ENCODE results near the gene COL1A1. TPM values are rescaled to one million over a fixed set of nuclear protein-coding genes. Genes with fewer than 3 reads are reported as not detected.

The COL1A1 gene
- total RNA-seq, 4 donors from 2014 or later, result 11.3 to 287 (median 31.9) TPM

DNA sequence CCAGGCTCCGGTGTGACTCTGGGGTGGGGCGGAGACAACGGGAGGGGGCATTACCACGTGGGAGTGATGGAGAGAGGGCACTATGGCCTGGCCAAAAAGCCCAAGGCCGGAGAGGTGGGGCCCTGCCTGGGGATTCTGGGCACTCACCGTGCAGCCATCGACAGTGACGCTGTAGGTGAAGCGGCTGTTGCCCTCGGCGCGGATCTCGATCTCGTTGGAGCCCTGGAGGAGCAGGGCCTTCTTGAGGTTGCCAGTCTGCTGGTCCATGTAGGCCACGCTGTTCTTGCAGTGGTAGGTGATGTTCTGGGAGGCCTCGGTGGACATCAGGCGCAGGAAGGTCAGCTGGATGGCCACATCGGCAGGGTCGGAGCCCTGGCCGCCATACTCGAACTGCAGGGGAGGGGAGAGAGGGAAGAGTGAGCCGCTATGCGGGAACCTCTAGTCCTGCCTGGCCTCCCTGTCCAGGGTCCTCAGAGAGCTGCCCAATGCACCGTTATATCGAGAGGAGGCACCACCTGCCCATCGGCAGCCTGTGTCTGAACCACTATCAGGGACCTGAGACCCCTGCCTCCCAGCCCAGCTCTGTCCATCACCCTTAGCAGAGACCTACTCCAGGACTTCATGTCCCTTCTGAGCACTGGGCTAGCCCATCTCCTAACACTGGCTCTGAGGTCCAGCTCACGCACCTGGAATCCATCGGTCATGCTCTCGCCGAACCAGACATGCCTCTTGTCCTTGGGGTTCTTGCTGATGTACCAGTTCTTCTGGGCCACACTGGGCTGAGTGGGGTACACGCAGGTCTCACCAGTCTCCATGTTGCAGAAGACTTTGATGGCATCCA, 15.6 kb downstream of the COL1A1 start:
- Histone ChIP-seq H3K4me1 (peaks cover 3 to 17% (median 14%) of the 10 kb centered on the region in 4 donors), H3K9me3 (no peaks in the 10 kb centered on the region), H3K27me3 (no peaks in the 10 kb centered on the region), H3K36me3 (peaks cover 0 to 20% (median 0%) of the 10 kb centered on the region in 3 donors), H3K27ac (no peak overlapping the region), H3K4me3 (no peak overlapping the region)
- TF ChIP-seq, protein P1, sequence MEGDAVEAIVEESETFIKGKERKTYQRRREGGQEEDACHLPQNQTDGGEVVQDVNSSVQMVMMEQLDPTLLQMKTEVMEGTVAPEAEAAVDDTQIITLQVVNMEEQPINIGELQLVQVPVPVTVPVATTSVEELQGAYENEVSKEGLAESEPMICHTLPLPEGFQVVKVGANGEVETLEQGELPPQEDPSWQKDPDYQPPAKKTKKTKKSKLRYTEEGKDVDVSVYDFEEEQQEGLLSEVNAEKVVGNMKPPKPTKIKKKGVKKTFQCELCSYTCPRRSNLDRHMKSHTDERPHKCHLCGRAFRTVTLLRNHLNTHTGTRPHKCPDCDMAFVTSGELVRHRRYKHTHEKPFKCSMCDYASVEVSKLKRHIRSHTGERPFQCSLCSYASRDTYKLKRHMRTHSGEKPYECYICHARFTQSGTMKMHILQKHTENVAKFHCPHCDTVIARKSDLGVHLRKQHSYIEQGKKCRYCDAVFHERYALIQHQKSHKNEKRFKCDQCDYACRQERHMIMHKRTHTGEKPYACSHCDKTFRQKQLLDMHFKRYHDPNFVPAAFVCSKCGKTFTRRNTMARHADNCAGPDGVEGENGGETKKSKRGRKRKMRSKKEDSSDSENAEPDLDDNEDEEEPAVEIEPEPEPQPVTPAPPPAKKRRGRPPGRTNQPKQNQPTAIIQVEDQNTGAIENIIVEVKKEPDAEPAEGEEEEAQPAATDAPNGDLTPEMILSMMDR (IDR thresholded peaks at IDR 0.05), result no peak
- no peak for TF ChIP-seq POLR2A (IDR thresholded peaks at IDR 0.05)
- DNase-seq, result no peak

DNA sequence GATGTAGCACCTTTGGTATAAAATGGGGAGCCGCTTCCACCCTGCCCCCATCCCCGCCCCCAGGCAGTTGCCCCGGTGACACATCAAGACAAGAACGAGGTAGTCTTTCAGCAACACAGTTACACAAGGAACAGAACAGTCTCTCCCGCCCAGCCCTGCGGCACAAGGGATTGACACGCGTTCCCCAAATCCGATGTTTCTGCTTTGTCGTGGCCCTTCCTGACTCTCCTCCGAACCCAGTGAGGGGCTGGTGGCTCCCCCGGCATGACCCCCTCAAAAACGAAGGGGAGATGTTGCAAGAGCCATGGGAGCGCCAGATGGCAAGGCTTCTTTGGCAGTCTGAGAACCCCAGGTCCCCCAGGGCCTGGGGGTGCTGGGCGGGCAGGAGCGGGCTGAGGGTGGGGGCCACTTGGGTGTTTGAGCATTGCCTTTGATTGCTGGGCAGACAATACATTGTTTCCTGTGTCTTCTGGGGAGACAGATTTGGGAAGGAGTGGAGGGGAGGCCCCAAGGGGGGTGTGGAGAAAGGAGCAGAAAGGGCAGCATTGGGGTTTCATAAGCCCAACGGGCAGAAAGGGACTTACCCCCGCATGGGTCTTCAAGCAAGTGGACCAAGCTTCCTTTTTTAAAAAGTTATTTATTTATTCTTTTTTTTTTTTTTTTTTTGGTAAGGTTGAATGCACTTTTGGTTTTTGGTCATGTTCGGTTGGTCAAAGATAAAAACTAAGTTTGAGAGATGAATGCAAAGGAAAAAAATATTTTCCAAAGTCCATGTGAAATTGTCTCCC, 16.6 kb downstream of the COL1A1 start:
- no peaks in the 10 kb centered on the region for H3K9me3 ChIP-seq
- no peak overlapping the region for H3K4me3 ChIP-seq
- H3K36me3 ChIP-seq, result peaks cover 0 to 14% (median 0%) of the 10 kb centered on the region in 3 donors
- DNase-seq, result peak in 1 of 3 donors; percentile 58
- H3K27ac ChIP-seq, result peak overlapping the region in 2 of 4 donors; percentile 49 to 70
- TF ChIP-seq POLR2A (IDR thresholded peaks at IDR 0.05), result no peak
- TF ChIP-seq, protein P1 (IDR thresholded peaks at IDR 0.05), result no peak
- no peaks in the 10 kb centered on the region for H3K27me3 ChIP-seq
- peaks cover 3 to 17% (median 14%) of the 10 kb centered on the region in 4 donors for H3K4me1 ChIP-seq

DNA sequence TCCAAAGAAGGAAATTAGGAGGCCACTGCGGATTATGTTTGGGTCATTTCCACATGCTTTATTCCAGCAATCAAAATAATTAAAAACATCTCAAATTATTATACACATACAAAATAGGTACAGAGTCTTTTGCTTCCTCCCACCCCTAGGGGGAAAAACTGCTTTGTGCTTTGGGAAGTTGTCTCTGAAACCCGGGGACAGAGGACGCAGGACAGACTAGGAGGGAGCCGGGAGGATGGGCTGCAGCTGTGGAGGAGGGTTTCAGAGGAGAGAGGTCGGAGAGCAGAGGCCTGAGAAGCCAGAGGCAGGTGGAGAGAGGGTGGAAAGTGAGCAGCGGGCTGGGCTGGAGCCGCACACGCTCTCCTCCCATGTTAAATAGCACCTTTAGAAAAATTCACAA, 17.4 kb downstream of the COL1A1 start:
- Histone ChIP-seq H3K4me3 (peak overlapping the region in 1 of 4 donors; percentile 21), H3K27me3 (no peaks in the 10 kb centered on the region), H3K4me1 (peaks cover 3 to 17% (median 14%) of the 10 kb centered on the region in 4 donors), H3K36me3 (peaks cover 0 to 8% (median 0%) of the 10 kb centered on the region in 3 donors), H3K9me3 (no peaks in the 10 kb centered on the region), H3K27ac (peak overlapping the region in 2 of 4 donors; percentile 10 to 70)
- TF ChIP-seq POLR2A (IDR thresholded peaks at IDR 0.05), result no peak
- TF ChIP-seq, protein P1 (IDR thresholded peaks at IDR 0.05), result peak in 2 of 6 experiments; percentile 12 to 22
- no peak for DNase-seq

DNA sequence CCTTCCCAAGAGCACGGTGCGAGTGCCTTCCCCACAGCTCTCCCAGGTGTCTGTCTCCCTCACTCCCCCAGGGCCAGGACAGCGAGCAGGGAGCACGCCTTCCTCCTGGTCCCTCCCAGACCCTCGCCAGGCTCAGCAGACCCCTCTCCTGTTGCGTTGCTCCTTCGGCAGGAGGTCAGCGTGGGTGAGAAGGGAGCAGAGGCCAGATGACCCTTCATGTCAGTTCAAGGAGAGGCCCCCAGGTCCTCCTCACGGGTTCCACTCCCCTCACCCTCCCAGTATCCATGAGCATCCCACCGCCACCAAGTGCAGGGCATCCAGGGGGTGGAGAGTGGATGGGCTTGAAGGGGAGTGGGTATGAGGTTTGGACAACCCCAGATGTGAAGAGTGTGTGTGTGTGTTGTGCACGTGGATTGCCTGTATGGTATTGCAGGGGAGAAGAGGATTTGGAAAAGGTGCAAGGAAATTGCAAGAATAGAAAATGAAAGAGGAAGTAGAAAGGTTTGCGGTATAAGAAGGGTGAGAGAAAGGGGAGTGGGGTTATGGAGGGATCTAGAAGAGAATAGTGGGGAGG, 17.9 kb downstream of the COL1A1 start:
- peak overlapping the region in 2 of 4 donors; percentile 10 to 70 for H3K27ac ChIP-seq
- peak overlapping the region in 1 of 4 donors; percentile 21 for H3K4me3 ChIP-seq
- H3K36me3 ChIP-seq, result peaks cover 0 to 4% (median 0%) of the 10 kb centered on the region in 3 donors
- H3K4me1 ChIP-seq, result peaks cover 3 to 19% (median 14%) of the 10 kb centered on the region in 4 donors
- TF ChIP-seq, protein P1 (IDR thresholded peaks at IDR 0.05), result no peak
- no peak for TF ChIP-seq POLR2A (IDR thresholded peaks at IDR 0.05)
- no peaks in the 10 kb centered on the region for H3K9me3 ChIP-seq
- no peaks in the 10 kb centered on the region for H3K27me3 ChIP-seq
- DNase-seq, result no peak

DNA sequence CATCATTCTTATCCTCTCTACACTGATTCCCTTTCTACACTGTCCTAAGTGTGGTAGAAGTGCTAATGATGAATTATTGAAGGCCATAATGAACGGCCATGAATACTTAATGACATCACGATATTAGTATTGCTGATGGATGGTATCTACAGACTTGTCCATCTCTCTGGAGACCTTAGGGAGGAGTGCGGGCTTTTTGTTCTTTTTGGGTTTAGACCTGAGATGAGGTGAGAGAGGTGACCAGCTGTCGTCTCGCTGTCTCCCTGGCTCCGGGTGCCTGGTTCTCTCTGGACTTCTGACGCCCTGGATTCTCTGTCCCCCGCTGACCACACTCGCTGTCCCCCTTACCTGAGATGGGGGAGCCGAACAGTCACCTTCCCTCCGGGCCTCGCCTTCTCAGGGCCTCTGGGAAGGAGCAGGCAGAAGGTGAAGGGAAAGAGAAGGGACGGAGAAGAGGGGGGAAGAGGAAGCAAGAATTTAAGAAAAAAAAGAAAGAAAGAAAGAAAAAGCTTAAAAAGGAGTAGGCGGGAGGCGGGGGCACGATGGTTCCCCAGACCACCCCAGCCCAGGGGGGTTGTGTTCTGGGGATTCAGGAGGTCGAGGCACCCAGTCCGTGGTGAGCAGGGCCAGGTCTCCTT, 18.5 kb downstream of the COL1A1 start:
- DNase-seq, result no peak
- Histone ChIP-seq H3K4me3 (no peak overlapping the region), H3K27me3 (no peaks in the 10 kb centered on the region), H3K4me1 (peaks cover 3 to 25% (median 15%) of the 10 kb centered on the region in 4 donors), H3K9me3 (no peaks in the 10 kb centered on the region), H3K36me3 (peaks cover 0 to 4% (median 0%) of the 10 kb centered on the region in 3 donors), H3K27ac (peak overlapping the region in 1 of 4 donors; percentile 70)
- TF ChIP-seq POLR2A (IDR thresholded peaks at IDR 0.05), result no peak
- TF ChIP-seq, protein P1 (IDR thresholded peaks at IDR 0.05), result no peak
